Endodermal cell (in vitro differentiated cells): ENCODE results near the gene KCND2. TPM values are rescaled to one million over a fixed set of nuclear protein-coding genes. Genes with fewer than 3 reads are reported as not detected.

Source experiments
- DNase-seq: peaks from one replicate; pipeline ENCODE4 v3.0.0-alpha.2; 2017
- H3K27ac ChIP-seq: 2 replicates; pipeline ENCODE4 v1.5.1; 2013; ENCODE audit warnings: mild to moderate bottlenecking, low read depth, low read length, moderate library complexity
- H3K27me3 ChIP-seq: 2 replicates; pipeline ENCODE4 v1.6.1; 2013; ENCODE audit warnings: mild to moderate bottlenecking, low read length, moderate library complexity; ENCODE audit not compliant: insufficient read depth, control insufficient read depth, poor library complexity, severe bottlenecking
- H3K36me3 ChIP-seq: 2 replicates; pipeline ENCODE4 v1.7.0; 2013; ENCODE audit warnings: mild to moderate bottlenecking, low read length, moderate library complexity; ENCODE audit not compliant: control insufficient read depth, insufficient read depth
- H3K4me1 ChIP-seq: one replicate; pipeline ENCODE4 v1.7.0; 2013; ENCODE audit warnings: low read length; ENCODE audit not compliant: control insufficient read depth, insufficient read depth
- H3K4me3 ChIP-seq: 2 replicates; pipeline ENCODE4 v1.5.1; 2013; ENCODE audit warnings: mild to moderate bottlenecking, low read length, moderate library complexity
- H3K9ac ChIP-seq: 2 replicates; pipeline ENCODE4 v1.6.1; 2013; ENCODE audit warnings: mild to moderate bottlenecking, low read length, moderate library complexity; ENCODE audit not compliant: poor library complexity, severe bottlenecking; ENCODE audit errors: extremely low read depth
- H3K9me3 ChIP-seq: 2 replicates; pipeline ENCODE4 v1.6.1; 2013; ENCODE audit warnings: mild to moderate bottlenecking, low read length, moderate library complexity; ENCODE audit not compliant: control insufficient read depth
- H3K27ac Mint-ChIP-seq: 2 replicates; pipeline ENCODE4 v1.8.0; 2020; ENCODE audit warnings: mixed read lengths
- H3K27me3 Mint-ChIP-seq: 2 replicates; pipeline ENCODE4 v1.8.0; 2021; ENCODE audit warnings: mild to moderate bottlenecking, mixed read lengths; ENCODE audit not compliant: insufficient read depth
- H3K36me3 Mint-ChIP-seq: 2 replicates; pipeline ENCODE4 v1.8.0; 2020; ENCODE audit warnings: low read depth, mixed read lengths
- H3K4me1 Mint-ChIP-seq: 2 replicates; pipeline ENCODE4 v1.8.0; 2020; ENCODE audit warnings: mixed read lengths
- H3K4me3 Mint-ChIP-seq: 2 replicates; pipeline ENCODE4 v1.8.0; 2020; ENCODE audit warnings: mild to moderate bottlenecking, moderate library complexity, mixed read lengths
- H3K9me3 Mint-ChIP-seq: 2 replicates; pipeline ENCODE4 v1.8.0; 2020; ENCODE audit warnings: mild to moderate bottlenecking, mixed read lengths
- WGBS, 2 experiments: methylation state at CpG; one replicate each; pipeline versions ENCODE4 v1.1.5 to v1.1.7; 2013; ENCODE audit warnings: missing lambda C conversion rate in 2 of 2, mixed read lengths in 1 of 2; ENCODE audit not compliant: insufficient coverage in 1 of 2, insufficient read length in 1 of 2; 5-methylcytosine and 5-hydroxymethylcytosine counted together
- total RNA-seq, 2 donors: library from RNA; stranded (reverse); fragmentation: NEBNext Ultra II Directional in 1 of 2; extraction: Animal tissue kit (Norgen Biotek cat#: 25700) in 1 of 2; gene quantifications; 2 replicates in 1 of 2; 3 replicates in 1 of 2; pipeline ENCODE4 v1.2.1, GENCODE V29; 2021
- TF ChIP-seq, protein P1 (sequence below): fragments of 200-600 bp; sonication (generic); conservative IDR thresholded peaks from 2 replicates; pipeline ENCODE4 v1.5.0; 2021; ENCODE audit warnings: antibody characterized with exemption, mild to moderate bottlenecking

The KCND2 gene
- total RNA-seq, 2 donors from 2014 or later, result 0.71 to 4.6 TPM

DNA sequence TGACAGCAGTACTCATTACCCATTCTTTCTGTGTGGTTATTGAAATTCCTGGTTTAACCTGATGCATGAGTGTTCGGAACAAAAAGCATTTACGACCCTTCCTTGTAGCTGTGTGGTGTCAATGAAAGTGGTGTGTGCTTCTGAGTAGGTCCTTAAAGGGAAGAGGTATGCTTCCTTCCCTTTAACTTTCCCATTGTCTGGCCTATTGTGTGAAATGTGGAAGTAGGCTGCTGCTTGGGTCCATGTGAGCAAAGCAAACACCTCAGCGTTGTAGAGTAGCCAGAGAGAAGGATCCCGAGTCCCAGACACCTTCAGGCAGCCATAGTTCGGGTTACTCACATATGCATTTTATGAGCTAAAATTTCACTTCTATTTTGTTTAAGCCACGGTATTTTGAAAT, 510.3 kb downstream of the KCND2 start:
- H3K4me1 ChIP-seq, result peaks cover 8% of the 10 kb centered on the region

GRCh38 chr7:120783721-120784120, 510.7 kb downstream of the KCND2 start:
- H3K9me3 Mint-ChIP-seq, result no peaks in the 10 kb centered on the region
- no peak overlapping the region for H3K4me3 ChIP-seq
- 93 to 97% methylated on average over 4 to 5 of the region's 5 CpGs for whole genome bisulfite sequencing, 2 experiments

More for the DNA sequence above, 510.3 kb downstream of the KCND2 start:
- Mint-ChIP-seq H3K36me3 (peaks cover 1% of the 10 kb centered on the region), H3K4me1 (peaks cover 18% of the 10 kb centered on the region), H3K9me3 (no peaks in the 10 kb centered on the region), H3K27me3 (no peaks in the 10 kb centered on the region), H3K4me3 (no peak overlapping the region), H3K27ac (no peak overlapping the region)
- Histone ChIP-seq H3K9ac (no peak overlapping the region), H3K4me3 (no peak overlapping the region), H3K36me3 (peaks cover 9% of the 10 kb centered on the region), H3K9me3 (no peaks in the 10 kb centered on the region), H3K27me3 (no peaks in the 10 kb centered on the region), H3K27ac (no peak overlapping the region)
- TF ChIP-seq, protein P1, sequence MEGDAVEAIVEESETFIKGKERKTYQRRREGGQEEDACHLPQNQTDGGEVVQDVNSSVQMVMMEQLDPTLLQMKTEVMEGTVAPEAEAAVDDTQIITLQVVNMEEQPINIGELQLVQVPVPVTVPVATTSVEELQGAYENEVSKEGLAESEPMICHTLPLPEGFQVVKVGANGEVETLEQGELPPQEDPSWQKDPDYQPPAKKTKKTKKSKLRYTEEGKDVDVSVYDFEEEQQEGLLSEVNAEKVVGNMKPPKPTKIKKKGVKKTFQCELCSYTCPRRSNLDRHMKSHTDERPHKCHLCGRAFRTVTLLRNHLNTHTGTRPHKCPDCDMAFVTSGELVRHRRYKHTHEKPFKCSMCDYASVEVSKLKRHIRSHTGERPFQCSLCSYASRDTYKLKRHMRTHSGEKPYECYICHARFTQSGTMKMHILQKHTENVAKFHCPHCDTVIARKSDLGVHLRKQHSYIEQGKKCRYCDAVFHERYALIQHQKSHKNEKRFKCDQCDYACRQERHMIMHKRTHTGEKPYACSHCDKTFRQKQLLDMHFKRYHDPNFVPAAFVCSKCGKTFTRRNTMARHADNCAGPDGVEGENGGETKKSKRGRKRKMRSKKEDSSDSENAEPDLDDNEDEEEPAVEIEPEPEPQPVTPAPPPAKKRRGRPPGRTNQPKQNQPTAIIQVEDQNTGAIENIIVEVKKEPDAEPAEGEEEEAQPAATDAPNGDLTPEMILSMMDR, result no peak
- no peak for DNase-seq
- 86 to 90% methylated on average over 3 to 6 of the region's 6 CpGs for WGBS, 2 experiments

DNA sequence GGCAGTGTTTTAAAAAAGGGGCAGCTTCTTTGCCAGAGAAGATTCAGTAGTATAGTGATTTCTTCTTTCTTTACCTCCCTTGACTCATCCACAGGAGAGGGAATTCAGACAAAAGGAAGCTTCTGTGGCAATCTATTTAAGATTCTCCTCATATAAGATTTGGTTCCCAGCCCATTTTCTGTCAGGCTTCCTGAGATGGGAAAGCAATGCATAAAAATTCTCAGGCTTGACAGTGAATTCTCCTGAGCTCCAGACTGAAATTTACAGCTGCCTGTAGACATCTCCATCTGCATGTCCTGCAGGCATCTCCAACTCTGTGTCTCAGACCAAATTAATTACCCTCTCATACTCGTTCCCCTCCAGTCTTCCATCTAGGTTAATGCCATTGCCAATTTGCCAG, 512.1 kb downstream of the KCND2 start:
- Histone ChIP-seq H3K36me3 (peaks cover 25% of the 10 kb centered on the region), H3K9ac (no peak overlapping the region), H3K9me3 (no peaks in the 10 kb centered on the region), H3K27me3 (no peaks in the 10 kb centered on the region), H3K27ac (no peak overlapping the region), H3K4me3 (no peak overlapping the region), H3K4me1 (peaks cover 8% of the 10 kb centered on the region)
- Mint-ChIP-seq H3K4me3 (no peak overlapping the region), H3K4me1 (peaks cover 18% of the 10 kb centered on the region), H3K27me3 (no peaks in the 10 kb centered on the region), H3K27ac (peak overlapping the region; percentile 78), H3K36me3 (peaks cover 10% of the 10 kb centered on the region), H3K9me3 (no peaks in the 10 kb centered on the region)
- 77 to 100% methylated on average over 1 of the region's 1 CpG for WGBS, 2 experiments
- no peak for DNase-seq
- TF ChIP-seq, protein P1, result no peak

More at GRCh38 chr7:120783721-120784120, 510.7 kb downstream of the KCND2 start:
- TF ChIP-seq, protein P1, result no peak
- Histone ChIP-seq H3K27me3 (no peaks in the 10 kb centered on the region), H3K4me1 (peaks cover 8% of the 10 kb centered on the region), H3K36me3 (peaks cover 14% of the 10 kb centered on the region), H3K27ac (no peak overlapping the region), H3K9ac (no peak overlapping the region), H3K9me3 (no peaks in the 10 kb centered on the region)
- Mint-ChIP-seq H3K4me1 (peaks cover 18% of the 10 kb centered on the region), H3K4me3 (no peak overlapping the region), H3K27me3 (no peaks in the 10 kb centered on the region), H3K27ac (no peak overlapping the region), H3K36me3 (peaks cover 6% of the 10 kb centered on the region)
- no peak for DNase-seq
